HG03175 (cell line): ENCODE data around the gene UBALD1.

ENCODE experiments used
- ATAC-seq: cut with Tn5 transposase; IDR thresholded peaks from one replicate; pipeline ENCODE4 v1.9.1; 2021; ENCODE audit warnings: mild to moderate bottlenecking, moderate library complexity; ENCODE audit not compliant: unreplicated experiment

Gene UBALD1

DNA sequence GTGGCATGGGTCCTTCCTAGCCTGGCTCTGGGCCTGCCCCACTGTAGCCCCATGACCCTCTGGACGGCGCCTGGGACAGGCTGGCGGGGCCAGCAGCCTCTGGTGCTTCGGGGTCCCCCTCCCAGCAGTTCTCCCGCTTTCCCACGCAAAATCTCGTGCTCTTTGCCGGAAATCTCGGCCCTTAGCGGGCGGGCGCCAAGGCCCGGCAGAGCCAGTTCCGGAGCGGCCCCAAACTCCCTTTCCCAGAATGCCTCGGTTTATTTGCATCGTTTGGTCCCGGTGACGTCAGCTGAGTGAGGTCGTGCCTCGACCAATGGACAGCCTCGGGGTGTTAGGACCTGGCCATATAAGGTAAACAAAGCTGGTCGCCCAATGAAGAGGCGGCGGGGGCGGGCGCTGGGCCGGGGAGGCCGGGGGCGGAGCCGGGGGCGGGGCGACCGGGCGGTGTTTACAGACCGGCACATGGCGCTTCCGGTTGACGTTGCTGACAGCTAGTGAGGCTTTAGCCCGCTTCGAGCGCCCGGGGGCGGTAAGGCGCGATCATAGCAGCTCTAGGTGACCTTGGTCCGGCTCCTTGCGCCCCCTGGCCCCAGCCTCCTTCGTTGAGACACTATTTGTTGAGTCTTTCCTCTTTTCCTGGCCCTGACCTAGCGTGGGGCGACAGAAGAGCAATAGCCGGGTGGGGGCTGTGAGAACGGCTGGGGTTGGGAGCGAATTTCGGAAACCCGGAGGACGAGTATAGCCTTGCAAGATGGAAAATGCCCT is 1.5 kb upstream of the UBALD1 start:
- peak; percentile 81 for ATAC-seq

DNA sequence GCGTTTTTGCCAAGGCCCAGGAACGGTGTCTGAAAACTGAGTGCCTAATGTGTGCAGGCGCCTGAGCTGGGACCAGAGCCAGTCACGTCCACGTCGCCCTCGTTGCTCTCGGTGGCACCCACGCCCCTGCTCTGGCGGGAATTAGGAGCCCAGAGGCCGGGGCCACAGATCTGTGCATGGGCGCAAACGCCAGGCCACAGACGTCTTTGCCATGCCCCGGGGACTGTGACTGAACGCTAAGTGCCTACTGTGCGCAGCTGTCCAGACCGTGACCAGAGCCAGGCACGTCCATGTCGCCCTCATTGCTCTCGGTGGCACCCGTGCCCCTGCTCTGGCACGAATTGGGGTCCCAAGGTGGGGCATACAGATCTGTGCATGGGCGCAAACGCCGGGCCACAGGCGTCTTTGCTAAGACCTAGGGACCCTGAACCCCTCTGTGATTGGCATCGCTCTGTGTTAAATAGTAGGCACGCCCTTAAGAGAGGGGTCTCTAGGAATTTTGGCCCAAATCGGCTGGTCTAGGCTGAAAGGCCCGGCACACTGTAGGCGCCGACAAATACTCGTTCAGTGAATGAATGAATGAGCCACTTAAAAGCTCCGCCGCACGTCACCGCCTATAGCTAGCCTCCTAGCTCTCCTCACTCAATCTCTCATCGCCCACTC is 827 bp upstream of the UBALD1 start:
- no peak for ATAC-seq

DNA sequence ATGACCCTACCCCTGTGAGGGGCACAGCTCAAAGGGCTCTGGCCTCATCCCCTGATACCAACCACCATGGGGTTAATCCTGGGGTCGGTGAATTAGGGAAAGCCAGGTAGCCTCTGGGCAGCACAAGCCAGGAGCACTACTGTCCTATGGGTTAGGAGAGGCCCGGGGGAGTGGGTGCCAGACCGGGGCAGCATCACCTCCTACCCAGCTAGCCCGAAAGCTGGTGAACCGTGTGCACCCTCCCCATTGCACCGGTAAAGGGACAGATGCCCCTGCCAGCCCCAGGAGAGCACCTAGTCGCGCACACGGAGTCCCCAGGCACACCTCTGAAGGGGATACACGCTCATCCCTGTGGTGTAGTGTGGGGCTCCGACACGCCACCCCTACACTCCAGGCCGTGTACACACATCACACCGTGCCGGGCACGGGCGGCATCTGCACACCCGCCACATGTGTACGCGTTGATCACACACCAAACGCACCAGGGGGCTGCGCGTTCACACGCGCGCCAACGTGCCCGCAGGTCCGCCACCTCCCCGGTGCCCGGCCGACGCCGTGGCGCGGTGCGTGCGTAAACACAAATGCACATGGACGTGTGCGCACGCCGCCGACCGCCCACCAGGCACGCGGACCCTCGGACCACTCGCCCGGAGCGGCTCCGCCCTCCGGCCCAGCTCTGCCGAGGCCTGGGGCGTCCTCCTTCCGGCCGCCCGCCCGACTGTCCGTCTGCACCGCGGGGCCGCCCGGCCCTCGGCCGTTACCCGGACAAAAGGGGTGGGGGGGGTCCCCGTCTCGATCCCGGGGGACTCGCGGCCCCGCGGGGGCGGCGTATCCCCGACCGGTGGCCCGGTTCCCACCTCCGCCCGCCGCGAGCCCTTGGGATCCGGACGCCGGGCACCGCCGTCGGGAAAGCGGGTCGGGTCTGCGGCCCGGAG is 785 bp downstream of the UBALD1 start:
- no peak for ATAC-seq

DNA sequence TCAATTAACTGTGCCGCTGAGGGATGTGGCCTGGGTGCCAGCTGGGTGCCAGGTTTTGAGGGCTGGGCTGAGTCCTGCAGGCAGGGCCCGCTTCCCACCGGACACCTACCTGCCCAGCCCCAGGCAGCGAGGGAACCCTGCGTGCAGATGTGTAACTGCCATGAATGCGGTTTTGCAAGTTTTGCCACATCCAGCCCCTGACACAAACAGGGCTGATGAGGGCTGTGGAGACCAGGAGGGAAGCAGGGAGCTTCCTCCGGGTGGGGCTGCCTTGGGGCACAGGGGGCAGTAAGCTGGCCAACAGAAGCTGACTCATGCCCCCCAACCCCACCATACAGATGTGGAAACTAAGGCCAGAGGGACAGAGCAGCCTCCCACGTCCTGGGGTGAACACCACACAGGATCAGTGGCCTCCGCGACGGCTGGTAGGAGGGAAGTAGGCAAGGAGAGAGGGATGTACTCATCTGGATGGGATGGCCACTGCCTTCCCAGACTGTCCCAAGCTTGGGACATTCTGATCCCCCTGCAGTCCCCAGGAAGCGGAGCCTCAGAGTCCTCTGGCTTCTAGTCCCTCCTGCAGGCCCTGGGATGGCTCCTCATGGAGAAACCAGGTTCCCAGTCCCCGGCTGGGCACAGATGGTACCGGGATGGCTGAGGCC is 1.6 kb downstream of the UBALD1 start:
- ATAC-seq = no peak

DNA sequence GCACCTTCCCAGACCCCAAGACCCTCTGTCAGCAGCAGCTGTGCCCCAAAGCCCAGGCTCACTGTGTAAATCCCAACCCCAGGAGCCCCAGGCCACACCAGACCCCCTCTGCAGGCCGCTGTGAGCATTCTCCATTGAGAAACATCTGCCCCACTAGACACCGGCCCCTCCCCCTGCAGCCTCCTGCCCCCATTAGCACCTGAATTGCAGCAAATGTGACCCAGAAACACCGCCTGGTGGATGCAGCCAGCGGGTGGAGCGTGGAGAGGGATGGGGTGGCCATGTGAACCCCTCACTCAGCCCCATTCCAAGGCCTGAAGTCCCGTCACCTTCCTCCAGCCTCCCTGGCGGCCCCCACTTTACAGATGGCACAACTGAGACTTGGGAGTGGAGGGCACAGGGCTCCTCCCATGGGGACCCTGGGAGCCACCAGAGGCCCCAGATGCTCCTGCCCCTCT is 2.2 kb downstream of the UBALD1 start:
- no peak for ATAC-seq

DNA sequence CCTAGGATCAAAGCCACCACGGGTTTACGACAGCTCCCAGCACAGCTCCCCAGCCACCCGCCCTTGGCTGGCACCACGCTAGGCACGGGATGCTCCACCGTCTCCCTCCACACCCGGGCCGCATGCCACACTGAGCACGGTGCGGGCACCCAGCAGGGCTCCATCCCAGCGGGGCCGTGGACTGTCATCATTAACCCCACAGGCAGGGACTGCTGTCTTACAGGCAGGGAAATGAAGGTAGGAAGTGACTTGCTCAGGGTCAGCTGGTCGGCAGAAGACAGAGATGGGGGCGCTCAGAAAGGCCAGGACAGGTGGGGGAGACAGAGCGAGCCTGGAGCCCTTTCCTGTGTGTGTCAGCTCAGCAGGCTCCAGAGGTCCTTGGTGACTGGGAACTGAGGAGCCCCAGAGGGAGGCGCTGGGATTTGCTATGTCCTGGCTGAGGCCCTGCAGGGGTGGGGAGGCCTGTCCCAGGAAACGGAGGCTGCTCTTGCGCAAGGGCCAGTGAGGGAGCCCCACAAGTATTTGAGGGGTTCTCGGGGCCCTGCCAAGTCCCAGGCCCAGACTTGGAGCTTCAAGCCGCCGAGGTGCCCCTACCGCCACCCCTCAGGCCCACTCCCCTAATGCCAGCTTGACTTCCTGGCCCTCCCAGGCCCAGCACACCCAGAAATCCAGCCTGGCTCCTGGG is 3.2 kb downstream of the UBALD1 start:
- ATAC-seq = no peak

DNA sequence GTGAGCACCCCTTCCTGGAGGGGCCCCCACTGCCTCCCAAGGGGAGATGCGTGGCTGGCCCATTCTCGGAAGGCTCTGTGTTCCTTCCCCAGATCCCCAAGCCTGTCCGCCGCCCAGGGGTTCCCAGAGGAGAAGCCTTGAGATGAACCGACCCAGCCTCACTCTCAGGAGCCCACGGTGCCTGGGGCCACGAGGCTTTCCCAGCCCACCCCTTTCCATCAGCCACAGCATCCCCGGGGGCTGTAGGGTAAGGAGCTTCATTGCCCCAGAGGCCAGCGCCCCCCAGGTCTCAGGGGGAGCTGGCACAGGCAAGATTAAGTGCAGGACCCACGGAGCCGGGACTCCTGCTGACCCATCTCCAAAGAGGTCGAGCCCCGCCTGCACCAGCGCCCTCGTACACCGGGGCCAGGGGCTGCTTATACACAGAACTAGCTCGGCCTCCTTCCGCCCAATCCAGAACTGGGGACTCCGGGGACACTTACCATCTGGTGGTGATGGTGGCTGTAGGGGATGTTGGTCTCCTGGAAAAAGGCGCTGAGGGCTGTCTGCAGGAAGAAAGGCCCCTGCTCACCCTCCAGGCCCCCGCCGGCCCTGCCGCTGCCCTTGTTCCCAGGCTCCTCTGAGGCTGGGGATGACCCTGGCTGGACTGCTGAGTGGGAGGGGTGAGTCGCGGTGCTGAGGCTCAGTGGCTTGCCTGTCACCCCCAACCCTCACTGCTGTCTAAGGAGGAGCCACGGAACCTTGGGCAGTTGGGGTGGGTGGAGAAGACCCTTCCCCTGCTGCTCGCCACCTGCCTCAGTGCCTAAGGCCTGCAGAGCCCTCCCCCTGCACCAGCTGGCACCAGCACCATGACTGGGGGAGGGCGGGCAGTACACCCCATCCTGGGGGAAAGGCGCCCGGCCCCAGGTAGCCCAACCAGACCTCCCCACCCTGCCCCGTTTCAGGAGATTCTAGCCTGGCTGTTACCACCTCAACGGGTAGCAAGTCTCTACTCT is 4.4 kb downstream of the UBALD1 start:
- ATAC-seq = no peak

DNA sequence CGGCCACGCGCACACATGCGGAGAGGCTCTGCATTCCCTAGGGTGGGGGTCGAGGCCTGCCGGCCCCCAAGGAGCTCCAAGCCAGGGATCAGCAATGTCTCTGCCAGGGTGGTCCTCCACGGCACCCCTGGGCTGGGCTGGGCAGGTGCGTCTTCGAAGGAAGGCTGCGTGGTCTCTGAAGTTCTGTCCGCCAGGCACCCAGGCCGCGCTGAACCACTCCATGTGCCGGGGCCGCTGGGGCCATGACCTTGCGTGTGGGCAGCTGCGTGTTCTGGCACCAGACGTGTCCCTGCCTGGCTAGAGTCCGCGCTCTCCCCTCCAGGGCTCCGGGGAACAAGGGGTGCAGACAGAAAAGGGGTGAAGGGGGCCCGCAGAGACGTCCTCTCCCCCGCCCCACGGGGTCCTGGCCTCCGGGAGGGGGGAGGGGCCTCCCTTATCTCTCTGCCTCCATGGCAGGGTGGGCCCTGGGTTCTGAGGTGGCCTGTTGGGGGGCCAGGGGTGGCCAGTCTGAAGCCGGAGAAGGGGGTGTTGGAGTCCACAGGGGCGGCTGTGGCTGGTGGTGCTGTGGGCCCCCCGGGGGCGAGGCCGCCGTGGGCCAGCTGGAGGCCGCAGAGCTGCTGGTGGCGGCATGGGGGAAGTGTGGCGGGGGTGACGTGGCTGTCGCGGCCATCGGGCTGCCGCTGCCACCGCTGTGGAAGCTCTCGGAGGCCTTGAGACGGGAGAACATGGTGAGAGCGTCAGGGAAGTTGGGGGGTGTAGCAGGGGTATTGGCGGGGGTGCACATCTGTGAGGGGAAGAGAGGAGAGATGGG is 5.3 kb downstream of the UBALD1 start:
- no peak for ATAC-seq

DNA sequence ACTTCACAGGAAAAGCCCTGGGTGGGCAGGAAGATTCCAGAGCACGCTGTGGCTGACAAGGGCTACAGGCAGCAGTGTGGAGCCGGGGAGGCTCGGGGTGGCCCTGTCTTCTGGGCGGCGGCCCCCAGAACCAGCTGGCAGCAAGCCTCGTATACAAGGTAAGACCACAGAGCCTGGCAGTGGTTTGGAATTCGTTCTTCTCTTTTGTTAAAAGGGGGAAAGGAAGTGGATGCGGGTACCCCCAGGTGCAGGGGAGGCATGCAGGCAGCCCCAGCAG is 6.0 kb downstream of the UBALD1 start:
- no peak for ATAC-seq

DNA sequence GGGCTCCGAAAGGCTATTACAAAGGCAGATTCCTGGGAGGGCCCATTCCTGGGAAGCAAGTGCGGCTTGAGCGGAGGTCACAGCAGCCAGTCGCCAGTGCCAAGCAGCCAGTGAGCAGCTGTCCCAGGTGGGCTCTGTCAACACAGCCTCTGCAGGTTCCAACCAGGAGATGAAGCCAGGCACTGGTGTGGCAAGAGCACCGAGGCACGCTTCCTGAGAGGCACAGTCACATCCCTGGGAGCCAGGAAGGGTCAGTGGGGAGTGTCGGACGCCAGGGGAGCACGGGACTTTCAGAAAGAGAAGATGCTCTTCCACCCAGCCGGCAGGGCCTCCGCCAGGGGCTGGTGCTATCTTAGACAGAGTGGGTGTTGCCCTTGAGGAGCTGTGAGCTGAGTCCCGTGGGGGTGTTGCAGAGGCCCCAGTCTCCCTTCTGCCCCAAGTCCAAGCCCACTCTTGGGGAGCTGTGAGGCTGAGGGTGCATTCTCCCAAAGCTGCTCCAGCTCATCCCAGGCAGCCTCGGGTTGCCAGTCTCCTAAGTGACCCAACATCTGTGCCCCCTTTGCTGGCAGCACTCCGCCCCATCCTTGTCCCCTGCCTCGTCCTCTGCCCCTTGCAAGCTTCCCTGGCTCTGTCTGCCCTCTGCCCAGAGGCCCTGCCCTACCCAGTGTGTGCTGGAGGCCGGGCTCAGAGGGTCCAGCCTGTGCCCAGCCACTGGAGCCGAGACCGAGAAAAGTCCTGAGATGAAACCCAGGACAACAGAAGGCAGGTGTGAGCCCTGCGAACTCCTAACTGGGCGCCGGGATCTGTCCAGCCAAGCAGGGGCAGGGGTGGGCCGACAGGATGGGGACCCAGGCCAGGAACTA is 6.6 kb downstream of the UBALD1 start:
- no peak for ATAC-seq

DNA sequence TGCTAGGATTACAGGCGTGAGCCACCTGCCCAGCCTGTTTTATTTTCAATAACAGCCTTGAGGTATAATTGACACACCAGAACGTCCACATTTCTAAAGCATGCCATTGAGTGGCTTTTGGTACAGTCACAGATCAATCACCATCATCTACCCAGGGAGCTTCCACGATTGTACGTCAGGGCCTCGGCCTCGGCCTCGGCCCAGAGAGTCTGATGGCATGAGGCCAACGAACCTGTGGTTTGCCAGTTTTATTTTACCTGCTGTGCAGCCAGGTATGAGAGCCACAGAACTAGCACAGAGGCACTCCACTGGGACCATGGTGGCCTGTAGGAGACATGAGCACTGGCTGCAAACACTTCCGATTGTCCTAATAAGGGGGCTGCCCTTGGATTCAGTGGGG is 8.3 kb downstream of the UBALD1 start:
- no peak for ATAC-seq

DNA sequence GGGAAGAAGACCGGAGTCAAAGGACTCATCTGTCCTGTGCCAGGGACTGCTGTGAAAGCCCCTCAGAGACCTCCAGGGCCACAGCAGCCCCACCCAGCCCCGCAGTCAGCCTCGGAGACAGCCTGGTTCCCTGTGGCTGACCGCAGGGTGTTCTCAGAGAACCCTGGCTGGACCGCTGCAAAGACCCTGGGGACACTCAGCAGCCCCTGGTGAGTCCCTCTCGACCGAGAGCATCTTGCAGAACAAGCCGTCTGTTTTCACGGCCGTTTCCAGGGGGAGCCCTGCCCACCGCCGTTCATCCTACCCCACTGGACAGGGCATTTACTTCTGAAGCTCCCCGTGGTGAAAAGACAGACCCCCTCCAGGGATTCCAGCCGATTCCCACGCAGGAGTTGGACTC is 10.3 kb downstream of the UBALD1 start:
- no peak for ATAC-seq

DNA sequence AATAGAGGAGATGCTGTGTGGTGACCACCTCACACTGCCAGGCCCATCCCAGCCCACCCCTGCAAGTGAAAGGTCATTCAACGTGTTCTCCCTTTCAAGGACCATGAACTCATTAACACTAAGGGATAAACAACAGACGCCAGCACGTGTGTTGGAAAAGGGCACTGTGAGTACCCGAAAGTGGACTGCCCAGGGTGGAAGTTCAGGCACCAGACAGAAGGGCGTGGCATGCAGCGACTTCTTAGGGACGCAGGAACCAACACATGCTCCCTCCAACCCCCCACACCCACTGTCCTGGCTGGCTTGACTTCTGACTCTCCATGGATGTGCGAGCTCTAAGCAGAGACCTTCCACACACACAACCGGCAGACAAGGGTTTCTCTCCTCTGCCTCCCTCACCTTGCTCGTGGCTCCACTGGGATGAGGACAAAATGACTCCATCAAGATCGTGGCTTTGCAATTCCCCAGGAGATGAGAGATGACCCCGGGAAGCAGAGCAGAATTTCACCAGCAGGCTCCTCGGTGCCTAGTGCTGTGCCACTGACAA is 11.0 kb downstream of the UBALD1 start:
- no peak for ATAC-seq

DNA sequence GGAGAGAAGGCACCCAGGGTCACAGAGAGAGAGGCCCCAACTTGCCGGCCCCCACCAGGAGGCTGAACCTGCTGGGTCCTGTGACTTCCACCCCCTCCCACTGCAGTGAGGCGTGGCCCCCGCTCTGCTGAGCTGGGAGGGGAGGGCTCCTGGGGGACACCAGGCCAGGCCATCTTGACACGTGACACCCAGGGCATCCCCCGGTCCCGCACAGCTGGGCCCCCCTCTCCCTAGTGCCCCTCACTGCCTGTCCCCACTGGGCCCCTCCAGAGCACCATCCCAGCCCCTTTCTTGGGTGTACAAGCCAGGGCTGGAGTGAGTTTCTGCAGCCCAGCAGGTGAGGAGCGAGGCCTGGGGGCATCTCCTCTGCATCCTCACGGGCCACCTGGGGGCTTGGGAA is 12.4 kb downstream of the UBALD1 start:
- no peak for ATAC-seq

DNA sequence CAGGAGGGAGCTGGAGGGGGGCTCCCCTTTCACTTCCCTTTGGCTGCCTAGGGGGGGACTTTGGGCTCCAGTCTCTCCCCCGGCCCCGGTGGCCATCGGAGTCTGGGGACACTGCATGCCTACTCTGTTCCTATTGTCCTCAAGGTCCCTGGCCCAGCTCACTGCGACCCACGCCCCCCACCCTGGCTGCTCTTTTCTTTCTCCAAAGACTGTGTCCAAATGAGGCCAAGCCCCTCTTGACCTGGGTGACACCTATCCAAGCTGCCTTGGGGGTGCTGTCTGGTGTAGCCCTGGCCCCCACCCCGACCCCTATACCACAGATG is 12.9 kb downstream of the UBALD1 start:
- no peak for ATAC-seq

DNA sequence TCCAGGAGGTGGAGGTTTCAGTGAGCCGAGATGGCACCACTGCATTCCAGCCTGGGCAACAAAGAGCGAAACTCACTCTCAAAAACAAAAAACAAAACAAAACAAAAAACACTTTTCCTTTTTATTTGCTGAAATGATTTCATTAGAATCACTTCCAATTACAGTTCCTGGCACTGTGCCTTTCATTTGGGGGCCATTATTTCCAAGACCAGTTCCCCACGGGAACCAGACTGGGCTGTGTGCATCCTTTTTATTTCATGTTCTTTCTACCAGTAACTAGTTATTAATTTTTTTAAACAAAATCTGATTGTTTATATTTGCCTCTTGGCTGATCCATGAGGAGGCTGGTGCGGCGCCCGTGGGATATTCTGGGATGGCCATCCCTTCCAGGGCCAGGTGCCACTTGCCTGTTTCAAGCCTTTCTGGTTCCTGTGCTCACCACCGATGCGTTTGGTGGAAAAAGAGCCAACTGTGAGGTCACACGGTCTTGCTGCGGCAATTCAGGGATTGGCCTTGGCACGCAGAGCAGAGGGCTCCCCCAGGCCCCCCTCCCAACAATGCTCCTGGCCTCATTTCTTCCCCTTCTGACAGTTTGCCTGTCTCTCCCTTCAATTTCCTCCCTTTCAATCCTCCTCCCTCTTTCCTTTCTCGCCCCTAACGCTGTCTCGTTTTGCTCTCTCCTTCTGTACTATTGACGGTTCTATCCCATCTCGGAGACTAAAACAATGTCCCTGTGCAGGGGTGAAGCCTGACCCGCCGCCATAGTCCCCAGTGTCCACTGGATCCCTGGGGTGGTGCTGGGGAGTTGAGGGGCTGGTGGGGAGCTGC is 13.4 kb downstream of the UBALD1 start:
- no peak for ATAC-seq

DNA sequence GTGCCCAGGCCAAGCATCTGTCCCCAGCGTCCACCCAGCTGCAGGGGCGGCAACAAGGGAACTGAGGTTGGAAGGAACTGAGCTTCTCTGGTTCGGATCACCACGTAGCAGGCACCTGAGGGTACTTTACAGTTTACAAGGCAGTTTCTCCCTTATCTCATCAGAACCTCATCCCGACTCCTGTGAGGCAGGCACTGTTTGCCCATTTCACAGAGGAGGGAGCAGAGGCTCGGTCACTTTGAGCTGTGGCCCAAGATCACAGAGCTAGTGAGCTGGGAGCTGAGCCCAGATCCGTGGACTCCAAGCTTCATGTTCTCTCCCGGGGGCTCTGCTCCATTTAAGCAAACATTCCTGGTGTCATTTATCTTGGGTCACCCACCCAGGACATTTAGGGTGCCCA is 15.1 kb downstream of the UBALD1 start:
- ATAC-seq = no peak
